Subcutaneous preadipocyte (primary cell): Measurements from ENCODE around the gene LTB. TPM values are rescaled to one million over a fixed set of nuclear protein-coding genes. Genes with fewer than 3 reads are reported as not detected.
A peak's percentile ranks its signal among the peaks of the same experiment; 100 is the strongest.

ENCODE experiments used
- small RNA-seq: library from RNA; depleted of rRNA; stranded (forward); fragments of <200 nt; gene quantifications from one replicate; pipeline ENCODE3, GENCODE V24; 2012
- total RNA-seq: library from RNA; depleted of rRNA; stranded (reverse); fragments of >200 nt; gene quantifications from 2 replicates; pipeline ENCODE4 v1.2.3, GENCODE V29; 2012

LTB gene, protein sequence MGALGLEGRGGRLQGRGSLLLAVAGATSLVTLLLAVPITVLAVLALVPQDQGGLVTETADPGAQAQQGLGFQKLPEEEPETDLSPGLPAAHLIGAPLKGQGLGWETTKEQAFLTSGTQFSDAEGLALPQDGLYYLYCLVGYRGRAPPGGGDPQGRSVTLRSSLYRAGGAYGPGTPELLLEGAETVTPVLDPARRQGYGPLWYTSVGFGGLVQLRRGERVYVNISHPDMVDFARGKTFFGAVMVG
- total RNA-seq = not detected in 2 replicates

DNA sequence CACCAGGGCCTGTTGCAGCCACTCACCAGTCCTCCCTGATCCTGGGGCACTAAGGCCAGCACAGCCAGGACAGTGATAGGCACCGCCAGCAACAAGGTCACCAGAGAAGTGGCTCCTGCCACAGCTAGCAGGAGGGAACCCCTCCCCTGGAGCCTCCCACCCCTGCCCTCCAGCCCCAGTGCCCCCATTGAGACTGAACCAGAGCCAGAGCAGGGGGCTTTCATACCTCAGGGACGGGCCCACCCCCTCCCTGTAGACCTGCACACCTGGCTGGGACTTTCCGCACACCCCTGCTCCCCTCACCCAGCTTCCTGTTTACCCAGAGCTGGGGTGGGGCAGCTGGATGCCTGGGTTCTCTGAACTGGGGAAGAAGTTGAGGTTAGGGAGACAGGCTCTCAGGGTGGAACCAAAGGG is at the start of gene LTB:
Gene LTB (minus strand): TSS at position 195 of the 414 bp plus-strand sequence. CDS start 7 bp downstream, at position 188.

DNA sequence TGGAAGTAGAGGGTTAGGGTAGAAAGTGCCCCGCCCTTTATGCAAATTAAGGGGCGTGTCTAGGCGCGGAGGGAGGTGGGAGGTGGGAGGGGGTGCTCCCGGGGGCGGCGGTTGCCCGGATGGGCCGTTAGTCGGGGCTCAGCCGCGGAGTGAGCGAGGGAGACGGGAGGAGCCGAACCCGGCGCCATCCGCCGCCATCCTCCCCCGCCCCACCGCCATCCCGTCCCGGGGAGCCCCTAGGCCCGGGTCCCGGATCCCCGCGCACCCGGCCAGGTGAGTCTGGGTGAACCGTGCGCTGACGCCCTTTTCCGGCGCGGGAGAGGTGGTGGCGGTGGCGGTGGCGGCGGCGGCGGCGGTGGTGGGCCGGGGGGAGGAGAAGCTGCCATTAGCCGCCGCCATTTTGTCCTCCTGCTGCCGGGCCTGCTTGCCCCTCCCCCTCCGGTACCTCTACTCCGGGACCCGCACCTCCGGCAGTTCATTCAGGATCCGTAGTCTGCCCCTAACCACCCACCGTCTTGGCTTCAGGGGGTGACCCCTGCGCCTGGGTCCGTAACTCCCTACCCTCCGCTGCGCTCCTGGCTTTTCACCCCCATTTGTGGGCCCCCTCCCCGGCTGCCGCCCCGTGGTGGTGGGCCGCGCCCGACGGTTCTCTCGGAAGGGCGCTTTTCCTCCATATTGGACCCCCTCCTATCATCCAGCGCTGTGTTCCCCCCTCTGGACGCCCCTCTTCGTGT is 38.5 kb upstream of the LTB start, which contains the start of gene PRRC2A:
Gene PRRC2A (plus strand): TSS at position 130 of the 734 bp plus-strand sequence. CDS start 2,075 bp downstream, outside the sequence.

DNA sequence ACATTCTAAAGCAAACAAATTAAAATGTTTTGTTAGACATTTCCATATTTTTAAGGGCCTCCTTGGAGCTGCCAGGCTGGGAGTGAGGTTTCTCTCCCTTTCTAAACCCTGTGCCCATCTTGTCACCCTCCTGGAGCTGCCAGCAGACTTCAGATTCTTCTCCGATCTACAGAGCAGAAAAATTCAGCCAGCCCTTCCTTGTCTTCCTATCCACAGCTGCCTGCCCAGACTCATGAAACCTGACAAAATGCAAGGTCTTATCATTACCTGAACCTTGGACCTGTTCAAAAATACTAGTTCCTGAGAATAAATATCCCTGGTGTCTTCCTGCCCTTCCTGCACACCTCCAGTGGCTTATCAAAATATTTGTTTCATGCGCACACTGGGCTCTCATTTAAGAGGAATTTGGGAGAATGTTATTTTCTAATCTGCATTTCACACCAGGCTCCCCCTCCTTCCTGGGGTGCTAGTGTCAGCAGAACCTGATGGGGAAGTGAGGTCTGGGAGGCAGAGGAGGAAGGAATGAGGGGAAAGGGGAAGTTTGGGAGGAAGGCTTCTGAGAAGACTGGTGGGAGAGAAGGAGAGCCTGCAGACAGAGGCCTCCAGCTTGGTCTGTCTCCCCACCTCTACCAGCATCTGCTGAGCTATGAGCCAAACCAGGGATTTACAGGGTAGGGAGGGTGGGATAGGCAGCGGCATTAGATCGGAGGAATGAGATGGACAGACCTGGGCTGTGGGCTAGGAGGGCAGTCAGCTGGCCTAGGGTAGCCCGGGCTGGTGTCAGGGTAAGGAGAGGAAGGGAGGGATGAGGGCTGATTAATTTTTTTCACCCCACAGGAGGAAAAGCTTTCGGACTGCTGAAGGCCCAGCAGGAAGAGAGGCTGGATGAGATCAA is 32.7 kb upstream of the LTB start, which contains the start of gene AIF1:
Gene AIF1 (plus strand): TSS at position 551 of the 895 bp plus-strand sequence. CDS start 96 bp downstream, at position 647.

DNA sequence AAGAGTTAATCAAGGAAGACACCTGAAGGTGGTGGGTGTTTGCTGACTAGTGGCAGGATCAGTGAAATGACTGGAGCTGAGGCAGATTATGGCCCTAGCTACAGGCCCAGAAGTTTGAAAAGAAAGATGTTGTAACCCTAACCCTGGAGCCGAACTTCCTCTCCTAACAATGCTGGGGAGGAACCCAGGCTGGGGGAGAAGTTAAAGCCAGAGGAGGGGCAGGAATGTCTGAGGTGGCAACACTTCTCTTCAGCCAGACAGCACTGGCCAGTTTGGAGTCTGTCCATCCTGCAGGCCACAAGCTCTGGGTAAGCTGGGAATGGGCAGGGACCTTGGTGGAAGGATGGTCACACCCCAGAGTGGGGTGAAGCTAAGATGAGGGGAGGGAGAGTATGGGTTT is 3.8 kb upstream of the LTB start, which contains the start of gene LST1:
Gene LST1 (plus strand): TSS at position 270 of the 400 bp plus-strand sequence. CDS start 1,023 bp downstream, outside the sequence.

DNA sequence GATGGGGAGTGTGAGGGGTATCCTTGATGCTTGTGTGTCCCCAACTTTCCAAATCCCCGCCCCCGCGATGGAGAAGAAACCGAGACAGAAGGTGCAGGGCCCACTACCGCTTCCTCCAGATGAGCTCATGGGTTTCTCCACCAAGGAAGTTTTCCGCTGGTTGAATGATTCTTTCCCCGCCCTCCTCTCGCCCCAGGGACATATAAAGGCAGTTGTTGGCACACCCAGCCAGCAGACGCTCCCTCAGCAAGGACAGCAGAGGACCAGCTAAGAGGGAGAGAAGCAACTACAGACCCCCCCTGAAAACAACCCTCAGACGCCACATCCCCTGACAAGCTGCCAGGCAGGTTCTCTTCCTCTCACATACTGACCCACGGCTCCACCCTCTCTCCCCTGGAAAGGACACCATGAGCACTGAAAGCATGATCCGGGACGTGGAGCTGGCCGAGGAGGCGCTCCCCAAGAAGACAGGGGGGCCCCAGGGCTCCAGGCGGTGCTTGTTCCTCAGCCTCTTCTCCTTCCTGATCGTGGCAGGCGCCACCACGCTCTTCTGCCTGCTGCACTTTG is 6.8 kb downstream of the LTB start, which contains the start of gene TNF:
Gene TNF (plus strand): TSS at position 231 of the 567 bp plus-strand sequence. CDS start 177 bp downstream, at position 408.

DNA sequence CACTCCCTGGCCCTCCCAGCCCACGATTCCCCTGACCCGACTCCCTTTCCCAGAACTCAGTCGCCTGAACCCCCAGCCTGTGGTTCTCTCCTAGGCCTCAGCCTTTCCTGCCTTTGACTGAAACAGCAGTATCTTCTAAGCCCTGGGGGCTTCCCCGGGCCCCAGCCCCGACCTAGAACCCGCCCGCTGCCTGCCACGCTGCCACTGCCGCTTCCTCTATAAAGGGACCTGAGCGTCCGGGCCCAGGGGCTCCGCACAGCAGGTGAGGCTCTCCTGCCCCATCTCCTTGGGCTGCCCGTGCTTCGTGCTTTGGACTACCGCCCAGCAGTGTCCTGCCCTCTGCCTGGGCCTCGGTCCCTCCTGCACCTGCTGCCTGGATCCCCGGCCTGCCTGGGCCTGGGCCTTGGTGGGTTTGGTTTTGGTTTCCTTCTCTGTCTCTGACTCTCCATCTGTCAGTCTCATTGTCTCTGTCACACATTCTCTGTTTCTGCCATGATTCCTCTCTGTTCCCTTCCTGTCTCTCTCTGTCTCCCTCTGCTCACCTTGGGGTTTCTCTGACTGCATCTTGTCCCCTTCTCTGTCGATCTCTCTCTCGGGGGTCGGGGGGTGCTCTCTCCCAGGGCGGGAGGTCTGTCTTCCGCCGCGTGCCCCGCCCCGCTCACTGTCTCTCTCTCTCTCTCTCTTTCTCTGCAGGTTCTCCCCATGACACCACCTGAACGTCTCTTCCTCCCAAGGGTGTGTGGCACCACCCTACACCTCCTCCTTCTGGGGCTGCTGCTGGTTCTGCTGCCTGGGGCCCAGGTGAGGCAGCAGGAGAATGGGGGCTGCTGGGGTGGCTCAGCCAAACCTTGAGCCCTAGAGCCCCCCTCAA is 9.9 kb downstream of the LTB start, which contains the start of gene LTA:
Gene LTA (plus strand): TSS at position 249 of the 871 bp plus-strand sequence. CDS start 454 bp downstream, at position 703.

DNA sequence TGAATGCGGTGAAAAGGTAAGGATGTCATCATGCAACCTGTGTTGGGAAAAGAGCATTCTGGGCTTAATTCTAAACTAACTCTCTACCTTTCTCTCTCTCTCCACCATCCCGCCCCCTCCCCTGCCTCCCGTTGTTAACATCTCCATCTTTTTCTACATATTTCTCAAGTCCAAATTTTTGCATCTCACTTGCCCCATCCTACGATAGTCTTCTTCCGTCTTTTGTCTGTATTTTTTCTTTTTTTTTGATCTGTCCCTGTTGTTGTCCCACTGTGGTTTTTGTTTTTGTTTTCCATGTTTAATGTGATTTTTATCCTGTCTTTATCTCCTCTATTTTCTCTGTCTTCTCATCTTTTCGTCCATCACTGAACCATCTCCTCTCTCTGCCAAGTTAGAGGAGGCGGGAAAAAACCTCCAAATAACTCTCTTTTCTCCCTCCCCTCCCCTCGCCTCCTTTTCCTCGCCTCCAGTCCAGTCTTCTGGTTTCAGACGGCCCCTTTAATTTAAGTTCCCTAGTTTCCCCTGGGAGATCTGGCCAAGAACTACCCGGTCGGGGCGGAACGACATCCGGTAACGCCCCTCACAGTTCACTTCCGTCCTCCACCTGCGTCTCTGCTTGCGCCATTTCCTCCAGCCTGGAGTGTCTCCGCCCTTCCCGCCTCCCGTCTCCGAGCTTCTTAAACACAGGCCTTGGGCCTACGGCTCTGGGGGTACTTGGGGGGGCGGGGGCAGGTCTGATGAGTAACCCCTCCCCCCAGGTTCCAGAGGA is 35.1 kb downstream of the LTB start, which contains the start of gene NFKBIL1:
Gene NFKBIL1 (plus strand): TSS at position 651 of the 769 bp plus-strand sequence. CDS start 87 bp downstream, at position 738.

DNA sequence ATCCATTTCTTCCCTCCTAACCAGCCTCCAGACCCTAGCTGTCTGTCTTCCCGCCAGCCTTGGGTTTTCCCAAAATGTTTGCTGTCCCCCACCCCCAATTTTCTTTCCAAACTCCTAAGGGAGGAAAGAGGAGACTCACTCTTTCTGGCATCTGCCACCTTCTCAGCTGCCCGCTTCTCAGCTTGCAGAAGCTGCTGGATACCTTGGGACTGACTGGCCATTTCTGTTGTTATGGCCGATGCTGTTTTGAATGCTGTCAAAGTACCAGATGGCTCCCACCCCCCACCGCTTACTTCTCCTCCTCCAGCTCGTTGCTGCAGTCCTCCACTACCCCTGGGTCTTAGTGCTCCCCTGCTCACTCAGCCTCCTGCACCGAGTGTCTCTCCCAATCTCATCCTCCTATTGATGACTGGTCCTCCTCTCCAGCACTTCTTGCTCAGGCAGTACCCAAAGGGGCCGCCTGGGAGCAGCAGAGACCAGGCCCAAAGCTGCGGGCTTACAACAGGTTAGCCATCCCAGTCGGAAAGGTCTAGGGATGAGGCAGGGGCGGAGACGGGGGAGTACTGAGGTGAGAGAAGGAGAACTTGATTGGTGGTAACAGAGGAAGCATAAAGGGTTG is 35.8 kb downstream of the LTB start, which contains the start of gene ATP6V1G2:
Gene ATP6V1G2 (minus strand): TSS at position 270 of the 619 bp plus-strand sequence. CDS start 49 bp downstream, at position 221.

DNA sequence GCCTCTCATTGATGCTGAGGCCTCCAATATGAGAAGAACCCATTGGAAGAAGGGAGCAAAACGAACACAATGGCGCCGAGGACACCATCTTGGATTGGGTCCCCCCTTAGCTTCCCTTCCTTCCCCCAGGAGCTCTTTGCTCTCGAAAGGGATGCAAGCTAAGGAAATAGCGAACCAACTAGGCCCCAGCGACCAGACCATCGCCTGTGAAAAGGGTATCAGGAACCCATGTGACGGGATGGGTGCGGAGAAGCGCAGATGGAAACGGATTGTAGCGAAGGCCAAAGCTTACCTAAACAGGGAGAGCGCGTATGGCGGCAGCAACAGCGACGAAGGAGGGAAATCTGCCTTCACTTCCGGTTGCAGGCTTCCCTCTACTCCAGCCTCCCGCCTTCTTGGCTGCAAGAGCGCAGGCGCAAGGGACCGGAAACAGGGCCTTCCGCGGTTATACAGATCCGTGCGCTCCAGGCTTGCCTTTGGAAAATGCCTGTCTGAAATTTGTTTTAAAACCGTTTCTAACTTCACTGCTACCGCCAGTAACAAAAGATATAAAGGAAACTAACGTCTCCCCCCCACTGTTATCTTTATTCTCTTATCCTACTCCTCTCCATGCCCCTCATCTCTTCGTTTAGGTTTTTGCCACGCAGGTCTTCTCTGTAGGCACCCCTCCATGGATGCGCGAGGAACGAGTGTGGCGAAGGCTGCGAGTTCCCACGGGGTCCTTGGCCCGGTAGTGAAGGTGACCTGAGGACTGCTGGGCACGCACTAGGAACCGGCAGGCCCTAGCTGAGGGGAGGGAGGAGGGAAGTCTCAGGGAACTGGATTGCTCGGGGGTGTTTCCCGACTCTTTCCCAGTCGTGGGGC is 40.3 kb downstream of the LTB start, which contains the start of gene DDX39B:
Gene DDX39B (minus strand): TSS at position 346 of the 864 bp plus-strand sequence. CDS start 1,471 bp downstream, outside the sequence.

Small RNA genes within 50 kb of the gene (small RNA-seq; reads per million reads assigned to genes)
- 122 reads per million, percentile 99 among the genes with 10 or more reads in this experiment for gene SNORA38
- gene SNORD117 = 719 reads per million, percentile 99 among the genes with 10 or more reads in this experiment
- not detected for gene SNORD84
- not detected for gene UQCRHP1

Other genes starting within 250 kb of the LTB start
- gene HLA-B, start 225.2 kb downstream of the LTB start, total RNA-seq = 103 and 228 TPM in 2 replicates
- 27.6 and 37.5 TPM in 2 replicates for gene MICA, start 178.8 kb downstream of the LTB start, total RNA-seq
- gene MICB, start 84.3 kb downstream of the LTB start, total RNA-seq = 10.7 and 11.1 TPM in 2 replicates
- gene MCCD1, start 53.5 kb downstream of the LTB start, total RNA-seq = not detected in 2 replicates
- 448 and 514 TPM in 2 replicates for gene DDX39B, start 40.4 kb downstream of the LTB start, total RNA-seq
- 1.8 TPM in 2 replicates for gene ATP6V1G2, start 35.8 kb downstream of the LTB start, total RNA-seq
- gene NFKBIL1, start 34.8 kb downstream of the LTB start, total RNA-seq = 22.3 and 29.0 TPM in 2 replicates
- not detected in 2 replicates for gene LTA, start 10.1 kb downstream of the LTB start, total RNA-seq
- not detected in 2 replicates for gene TNF, start 6.9 kb downstream of the LTB start, total RNA-seq
- gene LST1, start 3.9 kb upstream of the LTB start, total RNA-seq = not detected in 2 replicates
- not detected in 2 replicates for gene NCR3, start 10.6 kb upstream of the LTB start, total RNA-seq
- not detected in 2 replicates for gene AIF1, start 32.8 kb upstream of the LTB start, total RNA-seq
- 54.7 and 90.9 TPM in 2 replicates for gene PRRC2A, start 38.3 kb upstream of the LTB start, total RNA-seq
- 145 and 182 TPM in 2 replicates for gene BAG6, start 70.2 kb upstream of the LTB start, total RNA-seq
- gene APOM, start 73.5 kb upstream of the LTB start, total RNA-seq = 0.59 and 1.1 TPM in 2 replicates
- gene C6orf47, start 78.4 kb upstream of the LTB start, total RNA-seq = 12.5 and 15.8 TPM in 2 replicates
- 24.3 and 26.4 TPM in 2 replicates for gene GPANK1, start 82.6 kb upstream of the LTB start, total RNA-seq
- gene CSNK2B, start 83.7 kb upstream of the LTB start, total RNA-seq = 130 and 189 TPM in 2 replicates
- 3.3 and 4.3 TPM in 2 replicates for gene LY6G5B, start 87.6 kb upstream of the LTB start, total RNA-seq
- gene LY6G5C, start 98.6 kb upstream of the LTB start, total RNA-seq = 0.37 and 0.39 TPM in 2 replicates
- 29.4 and 34.0 TPM in 2 replicates for gene ABHD16A, start 120.9 kb upstream of the LTB start, total RNA-seq
- gene LY6G6F, start 124.4 kb upstream of the LTB start, total RNA-seq = not detected in 2 replicates
- gene LY6G6D, start 132.9 kb upstream of the LTB start, total RNA-seq = not detected in 2 replicates
- gene LY6G6C, start 139.3 kb upstream of the LTB start, total RNA-seq = not detected in 2 replicates
- gene MPIG6B, start 140.9 kb upstream of the LTB start, total RNA-seq = not detected in 2 replicates
- gene DDAH2, start 146.9 kb upstream of the LTB start, total RNA-seq = 22.7 and 32.0 TPM in 2 replicates
- gene CLIC1, start 154.1 kb upstream of the LTB start, total RNA-seq = 927 and 1,210 TPM in 2 replicates
- 16.9 and 29.1 TPM in 2 replicates for gene MSH5, start 157.6 kb upstream of the LTB start, total RNA-seq
- gene SAPCD1, start 180.2 kb upstream of the LTB start, total RNA-seq = 0.59 and 1.1 TPM in 2 replicates
- under 0.01 and 0.98 TPM in 2 replicates for gene VWA7, start 194.9 kb upstream of the LTB start, total RNA-seq
- 88.6 and 117 TPM in 2 replicates for gene VARS1, start 213.3 kb upstream of the LTB start, total RNA-seq
- 37.1 and 48.9 TPM in 2 replicates for gene LSM2, start 224.5 kb upstream of the LTB start, total RNA-seq
- 0.37 and 0.39 TPM in 2 replicates for gene HSPA1L, start 232.9 kb upstream of the LTB start, total RNA-seq
- gene HSPA1A, start 233.1 kb upstream of the LTB start, total RNA-seq = 35.6 and 53.8 TPM in 2 replicates
- gene HSPA1B, start 245.3 kb upstream of the LTB start, total RNA-seq = 77.8 and 79.0 TPM in 2 replicates